Uterus (tissue), 4 donors: ENCODE data around the gene OLIG2. TPM values are rescaled to one million over a fixed set of nuclear protein-coding genes. Genes with fewer than 3 reads are reported as not detected.

Experiments used
- DNase-seq, 2 donors: peaks; one replicate each; pipeline ENCODE4 v3.0.0-alpha.2; 2019 to 2020
- H3K27ac ChIP-seq, 2 donors: fragments of 200-600 bp; sonication (generic); 1 replicate in 1 of 2; 2 replicates in 1 of 2; pipeline ENCODE4 v1.5.1; 2016 to 2018
- H3K27me3 ChIP-seq, 2 donors: fragments of 200-600 bp; sonication (generic); one replicate each; pipeline ENCODE4 v1.5.1; 2018 to 2019; ENCODE audit warnings: control low read depth in 1 of 2
- H3K36me3 ChIP-seq, 2 donors: fragments of 200-600 bp; sonication (generic); one replicate each; pipeline ENCODE4 v1.5.1; 2019; ENCODE audit warnings: control low read depth in 1 of 2
- H3K4me1 ChIP-seq, 2 donors: fragments of 200-600 bp; sonication (generic); one replicate each; pipeline ENCODE4 v1.5.1; 2018 to 2019; ENCODE audit warnings: control low read depth in 1 of 2
- H3K4me3 ChIP-seq, 2 donors: fragments of 200-600 bp; sonication (generic); 1 replicate in 1 of 2; 2 replicates in 1 of 2; pipeline ENCODE4 v1.5.1; 2018 to 2019; ENCODE audit warnings: mild to moderate bottlenecking in 1 of 2
- H3K9me3 ChIP-seq, 2 donors: fragments of 200-600 bp; sonication (generic); one replicate each; pipeline ENCODE4 v1.5.1; 2019; ENCODE audit warnings: control low read depth in 1 of 2
- CTCF ChIP-seq, 4 experiments: fragments of 200-600 bp in 2 of 4; fragments of 450-650 bp in 2 of 4; sonication (generic) in 2 of 4; IDR thresholded peaks; one replicate each; pipeline ENCODE4 v1.5.1; 2016 to 2019; ENCODE audit warnings: antibody characterized with exemption in 4 of 4, mild to moderate bottlenecking in 2 of 4, moderate library complexity in 1 of 4
- POLR2A ChIP-seq, 2 donors: fragments of 450-650 bp; IDR thresholded peaks; one replicate each; pipeline ENCODE4 v1.6.1; 2016; ENCODE audit warnings: antibody characterized with exemption in 2 of 2, mild to moderate bottlenecking in 1 of 2, moderate library complexity in 1 of 2
- intact Hi-C: fragments of 100-400 bp; cut with DNase I; formaldehyde crosslinking; loops from one replicate; pipeline ENCODE4 v1.15.1; 2023; ENCODE audit warnings: low total_unique reads
- total RNA-seq, 4 donors: library from RNA; depleted of rRNA in 3 of 4; stranded (reverse); fragments of >200 nt in 3 of 4; gene quantifications; one replicate each; pipeline versions ENCODE4 v1.1.0 to v1.2.4, GENCODE V29; 2014 to 2023
- donor health status: DM: yes; HTN: yes; CAD: no.

Gene OLIG2
- total RNA-seq, 4 donors from 2014 or later = not detected

- no peaks in the 10 kb centered on the region for H3K4me1 ChIP-seq
- H3K27me3 ChIP-seq = no peaks in the 10 kb centered on the region
- intact Hi-C loops = no loop called here
- no peak overlapping the region for H3K4me3 ChIP-seq
- H3K36me3 ChIP-seq = no peaks in the 10 kb centered on the region
- TF ChIP-seq POLR2A (IDR thresholded peaks at IDR 0.05) = no peak
- no peak for TF ChIP-seq CTCF (IDR thresholded peaks at IDR 0.05)
- H3K27ac ChIP-seq = no peak overlapping the region
- no peaks in the 10 kb centered on the region for H3K9me3 ChIP-seq
- DNase-seq = no peak
Observed at GRCh38 chr21:33061233-33061632, 35.5 kb downstream of the OLIG2 start.

GRCh38 chr21:33063375-33063883 is 37.7 kb downstream of the OLIG2 start:
- H3K27me3 ChIP-seq = peaks cover 0 to 5% of the 10 kb centered on the region in 2 donors
- no peaks in the 10 kb centered on the region for H3K36me3 ChIP-seq
- no peak overlapping the region for H3K4me3 ChIP-seq
- no peak for DNase-seq
- H3K27ac ChIP-seq = no peak overlapping the region
- H3K9me3 ChIP-seq = no peaks in the 10 kb centered on the region
- intact Hi-C loops = no loop called here
- TF ChIP-seq CTCF (IDR thresholded peaks at IDR 0.05) (no peak), POLR2A (IDR thresholded peaks at IDR 0.05) (no peak)
- no peaks in the 10 kb centered on the region for H3K4me1 ChIP-seq

GRCh38 chr21:33063907-33064622 is 38.3 kb downstream of the OLIG2 start:
- Histone ChIP-seq H3K36me3 (no peaks in the 10 kb centered on the region), H3K27ac (no peak overlapping the region), H3K27me3 (peaks cover 0 to 9% of the 10 kb centered on the region in 2 donors), H3K4me1 (no peaks in the 10 kb centered on the region), H3K4me3 (no peak overlapping the region), H3K9me3 (no peaks in the 10 kb centered on the region)
- no peak for DNase-seq
- intact Hi-C loops = no loop called here
- TF ChIP-seq POLR2A (IDR thresholded peaks at IDR 0.05) (no peak), CTCF (IDR thresholded peaks at IDR 0.05) (no peak)

- H3K27me3 ChIP-seq = peaks cover 0 to 16% of the 10 kb centered on the region in 2 donors
- peaks cover 0 to 2% of the 10 kb centered on the region in 2 donors for H3K4me1 ChIP-seq
- no peak for DNase-seq
- H3K4me3 ChIP-seq = no peak overlapping the region
- intact Hi-C loops = no loop called here
- peaks cover 0 to 5% of the 10 kb centered on the region in 2 donors for H3K9me3 ChIP-seq
- no peak for TF ChIP-seq CTCF (IDR thresholded peaks at IDR 0.05)
- no peak for TF ChIP-seq POLR2A (IDR thresholded peaks at IDR 0.05)
- no peak overlapping the region for H3K27ac ChIP-seq
- no peaks in the 10 kb centered on the region for H3K36me3 ChIP-seq
Observed at GRCh38 chr21:33064623-33065390, 39.1 kb downstream of the OLIG2 start.

- Histone ChIP-seq H3K9me3 (peaks cover 0 to 5% of the 10 kb centered on the region in 2 donors), H3K27ac (no peak overlapping the region), H3K27me3 (peaks cover 0 to 19% of the 10 kb centered on the region in 2 donors), H3K36me3 (no peaks in the 10 kb centered on the region), H3K4me3 (no peak overlapping the region), H3K4me1 (peaks cover 0 to 16% of the 10 kb centered on the region in 2 donors)
- TF ChIP-seq CTCF (IDR thresholded peaks at IDR 0.05) (no peak), POLR2A (IDR thresholded peaks at IDR 0.05) (no peak)
- intact Hi-C loops = no loop called here
- no peak for DNase-seq
Observed at GRCh38 chr21:33067043-33067442, 41.3 kb downstream of the OLIG2 start.
